Keratinocyte (primary cell): ENCODE results near the gene ARHGAP15. TPM values are rescaled to one million over a fixed set of nuclear protein-coding genes. Genes with fewer than 3 reads are reported as not detected.

ENCODE experiments used
- DNase-seq: peaks from one replicate; pipeline ENCODE4 v3.0.0-alpha.2; 2011; ENCODE audit warnings: low read depth, missing footprints, low spot score
- FAIRE-seq: peaks from 2 replicates; lab custom pipeline; 2011; peaks lifted over from hg19 to GRCh38; lab: Jason Lieb, UNC
- H2AFZ ChIP-seq: 2 replicates; pipeline ENCODE4 v1.6.0; 2012; ENCODE audit warnings: low read length, control low read depth, inconsistent platforms; ENCODE audit not compliant: control insufficient read depth
- H3K27ac ChIP-seq: 2 replicates; pipeline ENCODE4 v1.5.1; 2011; ENCODE audit warnings: low read length; ENCODE audit not compliant: control insufficient read depth, insufficient read depth
- H3K27me3 ChIP-seq: 3 replicates; pipeline ENCODE4 v1.6.0; 2011; ENCODE audit warnings: low read length; ENCODE audit not compliant: control insufficient read depth, insufficient read depth; ENCODE audit errors: extremely low read depth
- H3K36me3 ChIP-seq, 2 experiments: 2 replicates in 1 of 2; 3 replicates in 1 of 2; pipeline ENCODE4 v1.5.1; 2011; ENCODE audit warnings: low read length in 2 of 2, mild to moderate bottlenecking in 1 of 2; ENCODE audit not compliant: control insufficient read depth in 2 of 2, insufficient read depth in 2 of 2; ENCODE audit errors: extremely low read depth in 1 of 2
- H3K4me1 ChIP-seq: 3 replicates; pipeline ENCODE4 v1.5.1; 2011; ENCODE audit warnings: low read length; ENCODE audit not compliant: control insufficient read depth, insufficient read depth; ENCODE audit errors: extremely low read depth
- H3K4me2 ChIP-seq: 3 replicates; pipeline ENCODE4 v1.6.0; 2011; ENCODE audit warnings: low read depth, low read length; ENCODE audit not compliant: control insufficient read depth, insufficient read depth; ENCODE audit errors: extremely low read depth
- H3K4me3 ChIP-seq, 3 experiments: fragments of 200-600 bp in 1 of 3; sonication (generic) in 1 of 3; 2 replicates in 2 of 3; 3 replicates in 1 of 3; pipeline ENCODE4 v1.5.1; 2011 to 2016; ENCODE audit warnings: low read length in 3 of 3, mild to moderate bottlenecking in 3 of 3, control low read depth in 2 of 3, inconsistent platforms in 1 of 3, low read depth in 1 of 3, mixed read lengths in 1 of 3, mixed run types in 1 of 3, moderate library complexity in 1 of 3; ENCODE audit not compliant: control insufficient read depth in 2 of 3, insufficient read depth in 2 of 3; ENCODE audit errors: extremely low read depth in 1 of 3
- H3K79me2 ChIP-seq: 2 replicates; pipeline ENCODE4 v1.6.0; 2012; ENCODE audit warnings: low read length; ENCODE audit not compliant: control insufficient read depth, insufficient read depth
- H3K9ac ChIP-seq: 3 replicates; pipeline ENCODE4 v1.6.0; 2011; ENCODE audit warnings: low read length; ENCODE audit not compliant: control insufficient read depth, insufficient read depth; ENCODE audit errors: extremely low read depth
- H3K9me1 ChIP-seq: 3 replicates; pipeline ENCODE4 v1.6.0; 2011; ENCODE audit warnings: low read length; ENCODE audit not compliant: control insufficient read depth, insufficient read depth; ENCODE audit errors: extremely low read depth
- H3K9me3 ChIP-seq: 2 replicates; pipeline ENCODE4 v1.5.1; 2012; ENCODE audit warnings: low read depth, low read length; ENCODE audit not compliant: control insufficient read depth
- H4K20me1 ChIP-seq: 3 replicates; pipeline ENCODE4 v1.6.0; 2011; ENCODE audit warnings: low read length; ENCODE audit not compliant: control insufficient read depth, insufficient read depth; ENCODE audit errors: extremely low read depth
- CTCF ChIP-seq, 3 experiments: IDR thresholded peaks in 1 of 3; conservative IDR thresholded peaks in 1 of 3; optimal IDR thresholded peaks in 1 of 3; 2 replicates in 2 of 3; 3 replicates in 1 of 3; pipeline versions ENCODE3 to v1.5.1; 2011; ENCODE audit warnings: low read length in 3 of 3, mild to moderate bottlenecking in 3 of 3, moderate library complexity in 2 of 3, control low read depth in 1 of 3, inconsistent platforms in 1 of 3; ENCODE audit not compliant: insufficient read depth in 2 of 3; ENCODE audit errors: extremely low read depth in 1 of 3
- EZH2 ChIP-seq: IDR thresholded peaks from one replicate; pipeline ENCODE4 v1.6.1; 2012; ENCODE audit warnings: inconsistent platforms, mild to moderate bottlenecking, low read length, moderate library complexity
- dilution Hi-C: fragments of 300-500 bp; cut with MboI; formaldehyde crosslinking; loops from one replicate; pipeline ENCODE4 v1.7.0; 2020; ENCODE audit warnings: low sequenced_read_pairs; ENCODE audit not compliant: extremely low pct_ligation_motif_present
- polyA plus RNA-seq, 5 experiments: library from polyadenylated mRNA; depleted of rRNA in 3 of 5; stranded (reverse) in 3 of 5; stranded (forward) in 1 of 5; unstranded in 1 of 5; fragments of >200 nt; gene quantifications; 1 replicate in 1 of 5; 2 replicates in 3 of 5; 3 replicates in 1 of 5; pipeline versions ENCODE4 v1.2.1 to v1.2.3, GENCODE V29; 2011 to 2012; ENCODE audit warnings: missing spikeins in 2 of 5, low read depth in 1 of 5, low replicate concordance in 1 of 5

Gene ARHGAP15
- polyA plus RNA-seq, 1 donor (not counting 4 experiments of a cell fraction or from before 2014, with no cell fraction given) = not detected

GRCh38 chr2:143689541-143689940 is 560.3 kb downstream of the ARHGAP15 start:
- dilution Hi-C loops = no loop called here
- no peak for FAIRE-seq
- no peak overlapping the region for H3K27ac ChIP-seq

GRCh38 chr2:143690235-143690634 is 561.0 kb downstream of the ARHGAP15 start:
- Histone ChIP-seq H3K4me1 (no peaks in the 10 kb centered on the region), H4K20me1 (no peaks in the 10 kb centered on the region), H3K27ac (no peak overlapping the region), H3K4me2 (no peak overlapping the region), H3K9me1 (no peaks in the 10 kb centered on the region), H3K4me3 (no peak overlapping the region), H2AFZ (no peak overlapping the region), H3K79me2 (no peaks in the 10 kb centered on the region), H3K27me3 (no peaks in the 10 kb centered on the region), H3K9ac (no peak overlapping the region), H3K9me3 (no peaks in the 10 kb centered on the region), H3K36me3 (no peaks in the 10 kb centered on the region)
- dilution Hi-C loops = no loop called here
- FAIRE-seq (no peak), DNase-seq (no peak)
- TF ChIP-seq EZH2 = no peak

More at GRCh38 chr2:143689541-143689940, 560.3 kb downstream of the ARHGAP15 start:
- Histone ChIP-seq H3K4me3 (no peak overlapping the region), H2AFZ (no peak overlapping the region), H3K4me2 (no peak overlapping the region), H3K9me3 (no peaks in the 10 kb centered on the region), H3K9me1 (no peaks in the 10 kb centered on the region), H3K79me2 (no peaks in the 10 kb centered on the region), H3K27me3 (no peaks in the 10 kb centered on the region), H3K9ac (no peak overlapping the region), H3K4me1 (no peaks in the 10 kb centered on the region), H3K36me3 (no peaks in the 10 kb centered on the region), H4K20me1 (no peaks in the 10 kb centered on the region)
- no peak for DNase-seq
- no peak for TF ChIP-seq EZH2
- TF ChIP-seq CTCF (optimal IDR thresholded peaks at IDR 0.05 in 1 of 3, IDR thresholded peaks at IDR 0.05 in 1 of 3, conservative IDR thresholded peaks at IDR 0.05 in 1 of 3; ENCODE audit: extremely low read depth in 1 of 3, insufficient read depth in 2 of 3, low read length in 3 of 3) = no peak

- H3K27me3 ChIP-seq = no peaks in the 10 kb centered on the region
- FAIRE-seq (no peak), DNase-seq (no peak)
- H3K9me3 ChIP-seq = no peaks in the 10 kb centered on the region
- H3K27ac ChIP-seq = no peak overlapping the region
- H4K20me1 ChIP-seq = no peaks in the 10 kb centered on the region
- no peaks in the 10 kb centered on the region for H3K9me1 ChIP-seq
- no peaks in the 10 kb centered on the region for H3K4me1 ChIP-seq
- H3K9ac ChIP-seq = no peak overlapping the region
- no peak overlapping the region for H3K4me2 ChIP-seq
- dilution Hi-C loops = no loop called here
- H3K79me2 ChIP-seq = no peaks in the 10 kb centered on the region
- no peak overlapping the region for H2AFZ ChIP-seq
- TF ChIP-seq CTCF (optimal IDR thresholded peaks at IDR 0.05 in 1 of 3, IDR thresholded peaks at IDR 0.05 in 1 of 3, conservative IDR thresholded peaks at IDR 0.05 in 1 of 3; ENCODE audit: extremely low read depth in 1 of 3, insufficient read depth in 2 of 3, low read length in 3 of 3) (no peak), EZH2 (no peak)
- no peaks in the 10 kb centered on the region for H3K36me3 ChIP-seq
- no peak overlapping the region for H3K4me3 ChIP-seq
These were observed 561.9 kb downstream of the ARHGAP15 start for GRCh38 chr2:143691121-143691520.
